ENCODE results near the gene ELANE.

The ELANE gene

GRCh38 chr19:852136-853013, at the start of gene ELANE:
ELANE (plus strand) TSS chr19:852303; CDS start chr19:852329, 26 bp downstream.
- DNase-seq (ENCODE audit: low spot score) = no peak

GRCh38 chr19:802498-803098, 49.5 kb upstream of the ELANE start:
- DNase-seq (ENCODE audit: low spot score) = no peak

GRCh38 chr19:803099-803561, 49.0 kb upstream of the ELANE start:
- DNase-seq (ENCODE audit: low spot score) = no peak

GRCh38 chr19:803686-804418, 48.3 kb upstream of the ELANE start:
- no peak for DNase-seq (ENCODE audit: low spot score)

- DNase-seq (ENCODE audit: low spot score) = no peak
Observed at GRCh38 chr19:804419-805165, 47.5 kb upstream of the ELANE start.

- no peak for DNase-seq (ENCODE audit: low spot score)
Observed at GRCh38 chr19:805166-805551, 46.9 kb upstream of the ELANE start.

- DNase-seq (ENCODE audit: low spot score) = no peak
Observed at GRCh38 chr19:805600-806550, 46.2 kb upstream of the ELANE start.

- no peak for DNase-seq (ENCODE audit: low spot score)
Observed at GRCh38 chr19:806815-807421, 45.2 kb upstream of the ELANE start.

GRCh38 chr19:807627-808422, 44.3 kb upstream of the ELANE start:
- DNase-seq (ENCODE audit: low spot score) = no peak

- no peak for DNase-seq (ENCODE audit: low spot score)
Observed at GRCh38 chr19:808423-808775, 43.7 kb upstream of the ELANE start.

GRCh38 chr19:810077-810855, 41.8 kb upstream of the ELANE start:
- DNase-seq (ENCODE audit: low spot score) = no peak

- no peak for DNase-seq (ENCODE audit: low spot score)
Observed at GRCh38 chr19:810883-811489, 41.1 kb upstream of the ELANE start.

GRCh38 chr19:811506-812048, 40.5 kb upstream of the ELANE start:
- DNase-seq (ENCODE audit: low spot score) = no peak

GRCh38 chr19:812049-812746, 39.9 kb upstream of the ELANE start:
- no peak for DNase-seq (ENCODE audit: low spot score)

- no peak for DNase-seq (ENCODE audit: low spot score)
Observed at GRCh38 chr19:812747-813218, 39.3 kb upstream of the ELANE start.

GRCh38 chr19:813219-814151, 38.6 kb upstream of the ELANE start:
- DNase-seq (ENCODE audit: low spot score) = no peak
